NCI-H1105 (cell line): Measurements from ENCODE around the gene MYO1E.

Experiments
- DNase-seq: peaks from one replicate; lab custom pipeline; 2025; lab: John Stamatoyannopoulos, UW

The MYO1E gene

DNA sequence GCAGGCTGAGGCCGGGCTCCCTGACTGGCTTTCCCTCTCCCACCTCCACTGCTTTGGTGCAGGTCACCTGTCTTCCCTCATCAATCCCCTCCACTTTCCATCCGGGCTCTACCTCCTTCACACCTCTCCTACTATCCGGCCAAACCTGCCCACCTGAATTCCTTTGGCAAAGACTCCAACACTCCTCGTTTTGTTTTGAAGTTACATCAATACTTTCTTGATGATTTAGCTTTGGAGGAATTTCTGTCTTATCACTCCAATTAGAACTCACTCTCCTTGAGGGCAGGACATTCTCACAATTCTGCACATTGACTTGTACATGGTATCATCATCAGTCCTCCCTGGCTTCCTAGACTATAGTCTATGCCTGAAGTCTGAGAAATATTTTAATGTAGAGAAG, 145.7 kb downstream of the MYO1E start:
- no peak for DNase-seq

DNA sequence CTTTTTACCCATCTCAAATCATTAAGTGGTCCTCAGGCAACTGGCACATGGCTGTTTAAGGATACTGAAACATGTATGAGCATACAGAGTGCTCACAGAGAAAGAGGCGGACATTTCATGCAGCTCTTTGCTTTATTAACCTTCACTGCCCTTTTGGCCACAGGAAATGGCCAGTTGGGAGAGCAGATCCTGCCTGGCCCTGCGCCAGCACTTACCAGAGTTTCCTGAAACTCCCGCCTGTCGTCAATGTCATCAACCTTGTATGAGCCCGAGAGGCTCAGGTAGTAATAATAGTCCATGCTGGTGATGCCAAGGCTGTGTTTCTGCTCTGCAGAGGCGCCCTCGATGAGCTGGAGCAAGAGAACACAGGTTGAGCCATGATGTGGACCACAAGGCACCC, 148.2 kb downstream of the MYO1E start:
- no peak for DNase-seq

DNA sequence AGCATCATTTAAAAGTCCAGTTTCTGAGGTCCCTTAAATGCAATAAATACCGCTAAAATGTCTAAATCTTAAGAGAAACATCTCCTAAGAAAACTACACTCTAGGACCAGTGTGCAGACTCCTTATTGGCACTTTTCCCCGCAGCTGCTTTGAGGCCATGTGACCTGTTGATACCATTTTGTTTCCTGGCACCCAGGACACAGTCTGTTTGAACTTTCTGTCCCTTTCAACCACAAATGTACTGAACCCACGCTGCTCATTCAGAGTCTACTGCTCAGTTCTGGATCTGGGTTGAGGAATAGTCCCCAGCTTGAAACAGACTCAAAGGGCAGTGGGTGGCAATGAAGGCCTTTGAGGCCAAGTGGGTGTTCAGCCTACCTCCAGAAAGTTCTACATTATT, 148.9 kb downstream of the MYO1E start:
- no peak for DNase-seq

DNA sequence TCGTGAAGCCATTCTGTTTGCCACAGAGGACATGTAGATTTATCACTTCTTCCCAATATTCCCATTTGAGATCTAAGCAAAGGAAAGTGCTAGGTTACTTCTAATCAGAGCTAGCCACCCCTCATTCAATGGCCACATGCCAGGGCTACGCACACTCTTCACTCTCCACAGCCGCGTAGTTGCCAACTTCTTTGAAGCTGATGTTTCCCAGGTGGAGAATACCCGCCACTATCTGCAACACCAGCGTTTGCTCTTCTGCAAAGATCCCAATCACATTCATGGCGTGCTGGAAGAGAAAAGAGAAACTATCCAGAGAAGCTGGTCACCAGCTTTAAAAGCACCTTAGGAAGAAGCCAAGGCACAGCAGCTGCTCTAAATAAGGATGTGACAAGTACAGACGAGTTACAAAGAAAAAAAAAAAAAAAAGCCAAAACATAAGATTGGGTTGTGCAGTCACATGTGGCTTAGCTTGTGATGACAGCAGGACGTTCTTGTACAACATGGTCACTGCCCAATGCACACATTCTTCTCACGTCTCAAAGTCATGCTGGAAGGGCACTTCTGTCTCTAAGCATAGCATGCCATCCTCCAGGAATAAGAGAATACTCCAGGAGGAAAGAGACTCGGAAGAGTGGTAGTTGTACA, 149.6 kb downstream of the MYO1E start:
- DNase-seq, result peak; percentile 30

DNA sequence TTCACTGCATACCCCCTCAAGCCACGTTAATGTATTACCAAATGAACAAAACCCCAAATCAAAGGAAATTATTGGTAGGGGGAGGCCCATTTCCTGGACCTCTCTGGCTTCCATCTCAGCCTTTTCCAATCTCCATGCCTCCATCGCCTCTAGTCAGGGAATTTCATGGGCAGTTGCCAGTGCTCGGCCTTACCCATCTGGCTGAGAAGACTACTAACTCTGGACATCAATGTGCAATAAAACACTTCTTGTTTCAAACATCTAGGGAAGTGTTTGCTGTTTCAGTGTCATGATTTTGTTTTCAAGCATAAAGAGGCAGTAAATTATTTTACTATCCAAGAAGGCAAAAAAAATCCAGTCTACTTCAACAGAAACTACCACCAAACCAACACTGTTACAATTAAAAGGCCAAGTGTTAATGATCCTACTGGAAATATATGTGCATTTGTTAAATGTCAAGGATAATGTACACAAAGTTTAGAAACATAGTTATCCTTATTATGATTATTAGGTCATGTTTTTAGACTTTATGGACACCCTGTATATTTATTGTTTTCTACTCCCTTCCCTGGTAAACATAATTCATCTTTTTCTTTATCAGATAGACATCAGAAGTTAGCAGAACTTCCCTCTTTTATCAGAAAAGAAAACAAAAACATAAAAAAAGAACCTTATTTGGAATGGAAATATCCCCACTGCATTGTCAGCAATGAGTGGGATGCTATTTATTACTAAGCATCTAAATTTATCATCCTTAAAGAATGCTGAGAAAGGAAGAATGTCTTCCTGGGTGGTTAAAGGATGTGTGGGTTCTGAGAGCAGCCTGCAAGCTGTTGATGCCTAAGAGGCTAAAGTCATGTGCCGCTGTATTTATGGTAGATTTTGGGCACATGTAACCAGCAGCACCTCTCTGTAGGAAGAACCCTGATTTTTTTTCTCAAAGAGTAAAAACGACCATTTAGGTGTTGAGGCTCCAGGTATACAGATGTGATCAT, 150.9 kb downstream of the MYO1E start:
- no peak for DNase-seq

DNA sequence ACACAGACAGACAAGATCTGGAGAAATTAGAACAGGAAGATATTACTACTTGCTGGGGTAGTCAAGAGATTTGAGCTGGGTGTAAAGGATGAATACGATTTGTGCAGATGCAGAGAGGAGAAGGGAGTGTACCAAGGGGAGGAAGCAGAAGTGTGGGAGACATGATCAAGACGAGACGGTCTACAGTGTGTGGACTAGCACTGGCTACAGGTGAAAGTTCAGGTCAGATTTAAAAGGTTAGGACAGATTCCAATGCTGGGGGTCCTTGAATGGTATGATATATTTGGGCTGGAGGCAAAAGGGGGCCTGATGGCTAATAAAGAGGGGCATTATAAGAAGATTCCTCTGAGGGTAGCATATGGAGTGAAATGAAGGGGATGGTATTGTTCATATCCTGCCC, 154.0 kb downstream of the MYO1E start:
- DNase-seq, result no peak

DNA sequence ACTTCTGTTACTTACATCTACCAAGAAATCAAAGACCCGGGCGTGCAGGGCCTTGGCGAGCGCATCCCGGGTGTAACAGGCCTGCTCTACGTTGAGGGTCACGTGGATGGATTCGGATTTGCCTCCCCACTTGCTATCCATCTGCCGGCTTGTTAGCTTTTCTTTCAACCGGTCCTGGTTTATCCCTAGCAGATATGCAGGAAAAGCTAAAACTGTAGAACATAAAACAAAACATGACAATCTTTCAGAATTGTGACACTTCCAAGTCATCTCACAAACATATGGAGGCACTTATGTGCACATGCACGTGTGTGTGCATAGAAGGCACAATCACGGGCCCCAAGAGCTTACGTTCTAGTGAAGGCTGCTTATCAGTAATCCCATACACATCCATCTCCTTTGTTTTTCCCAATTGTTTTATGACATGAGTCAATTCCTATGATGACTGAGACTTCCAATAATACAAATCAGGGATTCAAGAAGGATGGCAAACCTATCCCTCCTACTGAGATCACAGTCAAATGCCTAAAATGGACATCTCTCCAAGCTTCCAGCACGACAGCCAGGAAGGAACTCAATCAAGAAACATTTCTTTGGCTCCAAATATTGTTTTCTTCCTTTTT, 154.7 kb downstream of the MYO1E start:
- DNase-seq, result no peak

DNA sequence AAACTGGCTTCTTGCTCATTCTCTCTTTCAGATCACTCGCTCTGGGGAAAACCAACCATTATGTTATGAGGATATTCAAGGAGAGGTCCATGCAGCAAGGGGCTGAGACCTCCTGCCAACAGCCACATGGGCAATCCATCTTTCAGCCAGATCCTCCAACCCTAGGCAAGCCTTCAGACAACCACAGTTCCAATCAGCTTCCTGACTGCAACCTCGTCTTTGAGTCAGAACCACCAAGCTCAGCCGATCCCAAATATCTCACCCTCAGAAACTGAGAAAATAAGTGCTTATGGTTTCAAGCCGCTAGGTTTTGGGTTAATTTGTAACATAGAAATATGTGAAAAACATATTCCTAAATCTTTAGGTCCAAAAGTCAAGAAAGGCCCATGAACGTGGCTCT, 155.8 kb downstream of the MYO1E start:
- no peak for DNase-seq

DNA sequence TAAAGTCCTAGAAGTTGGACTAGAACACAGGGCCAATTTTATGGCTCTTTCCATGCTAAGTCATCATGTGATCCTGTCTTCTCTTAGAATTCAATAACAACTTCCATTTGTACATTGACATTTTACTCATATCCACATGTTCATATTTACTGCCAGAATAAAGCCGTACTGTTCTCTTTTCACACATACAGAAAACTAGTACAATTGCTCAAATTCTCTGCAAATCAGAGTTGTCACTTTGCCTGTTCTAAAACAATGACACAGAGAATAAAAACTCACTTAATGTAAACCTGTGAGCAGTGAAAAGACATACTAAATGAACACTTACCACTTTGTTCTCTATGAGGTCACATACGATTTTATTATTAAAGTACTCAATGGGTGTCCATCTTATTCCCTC, 162.5 kb downstream of the MYO1E start:
- no peak for DNase-seq

DNA sequence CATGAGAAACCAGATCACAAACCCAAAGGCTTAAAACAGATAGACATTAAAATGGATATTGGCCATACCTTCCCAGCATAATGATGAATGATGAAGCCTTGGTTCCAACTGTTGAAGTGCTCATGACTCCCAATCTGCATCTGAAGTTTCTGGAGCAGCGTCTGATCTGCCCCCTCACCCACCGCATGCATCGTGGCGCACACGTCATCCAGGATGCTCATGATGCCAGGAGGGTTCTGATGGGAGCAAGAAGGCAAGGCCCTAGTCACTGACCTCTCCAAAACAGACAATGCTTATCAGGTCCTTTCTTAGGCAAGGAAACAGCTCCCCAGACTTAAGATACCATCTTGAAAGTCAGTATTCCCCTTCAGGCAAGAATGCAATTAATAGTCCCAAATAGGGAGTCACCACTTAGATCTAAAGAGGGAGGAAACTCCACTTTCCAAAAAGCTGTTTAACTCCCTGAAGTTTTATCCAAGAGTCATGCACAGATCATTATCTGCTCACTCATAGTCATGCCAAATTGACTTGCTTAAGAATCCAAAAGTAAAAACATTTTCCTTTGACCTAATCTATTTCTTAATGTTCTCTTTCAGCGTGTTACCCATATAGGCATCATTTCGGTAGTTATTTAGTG, 163.9 kb downstream of the MYO1E start:
- DNase-seq, result no peak

DNA sequence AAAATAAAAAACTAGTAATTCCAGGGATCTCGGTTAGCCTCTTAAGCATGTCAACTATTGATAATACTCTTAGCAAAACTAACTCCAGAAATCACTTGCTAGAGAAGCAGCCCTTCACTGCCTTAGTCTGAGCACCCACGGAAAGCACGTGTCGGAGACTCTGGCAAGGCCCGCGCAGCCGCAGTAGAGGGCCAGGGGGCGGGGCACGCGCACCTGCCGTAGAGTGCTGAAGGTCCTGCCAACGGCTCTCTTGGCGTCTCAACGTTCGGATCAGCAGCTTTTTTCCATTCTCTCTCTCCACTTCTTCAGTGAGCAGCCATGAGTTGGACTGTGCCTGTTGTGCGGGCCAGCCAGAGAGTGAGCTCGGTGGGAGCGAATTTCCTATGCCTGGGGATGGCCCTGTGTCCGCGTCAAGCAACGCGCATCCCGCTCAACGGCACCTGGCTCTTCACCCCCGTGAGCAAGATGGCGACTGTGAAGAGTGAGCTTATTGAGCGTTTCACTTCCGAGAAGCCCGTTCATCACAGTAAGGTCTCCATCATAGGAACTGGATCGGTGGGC, 166.0 kb downstream of the MYO1E start, which contains the start of gene LDHAL6B:
TSS of gene LDHAL6B (plus strand) at position 221 of the 561 bp plus-strand sequence. CDS start at position 319, 98 bp downstream.
- DNase-seq, result no peak

DNA sequence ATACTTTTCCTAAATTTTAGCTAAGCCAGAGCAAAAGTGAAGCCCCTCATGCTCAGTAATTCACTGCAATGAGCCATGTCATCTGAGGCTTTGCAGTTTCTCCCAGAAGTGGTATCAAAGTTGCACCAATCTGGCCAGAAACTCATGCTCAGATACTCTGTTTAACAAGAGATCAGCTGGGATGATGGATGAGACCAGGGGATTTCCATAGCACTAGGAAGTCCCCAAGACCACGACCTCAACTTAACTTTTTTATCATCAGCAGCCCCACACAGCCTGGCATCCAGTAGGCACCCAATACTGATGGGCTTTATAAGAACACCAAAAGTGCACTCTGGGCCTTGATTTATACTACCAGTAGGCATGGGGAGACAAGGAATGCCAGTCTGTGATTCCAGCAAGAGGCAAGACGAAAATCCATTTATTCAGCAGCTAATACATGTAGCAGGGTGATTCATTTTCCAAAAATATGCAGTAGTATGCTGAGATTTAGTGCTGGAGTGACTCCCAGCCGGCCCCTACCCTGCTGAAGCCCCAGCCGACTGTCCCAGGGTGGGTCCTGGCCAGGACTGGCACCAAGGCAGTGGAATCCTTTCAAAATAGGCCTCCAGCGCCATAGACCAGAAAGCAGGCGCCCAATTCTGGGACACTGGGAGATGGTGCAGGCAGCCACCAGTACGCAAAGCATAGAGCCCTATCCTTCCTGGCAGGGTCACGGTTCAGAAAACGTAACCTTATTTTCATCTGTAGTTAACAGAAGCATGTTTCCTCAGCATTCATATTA, 166.6 kb downstream of the MYO1E start:
- no peak for DNase-seq

DNA sequence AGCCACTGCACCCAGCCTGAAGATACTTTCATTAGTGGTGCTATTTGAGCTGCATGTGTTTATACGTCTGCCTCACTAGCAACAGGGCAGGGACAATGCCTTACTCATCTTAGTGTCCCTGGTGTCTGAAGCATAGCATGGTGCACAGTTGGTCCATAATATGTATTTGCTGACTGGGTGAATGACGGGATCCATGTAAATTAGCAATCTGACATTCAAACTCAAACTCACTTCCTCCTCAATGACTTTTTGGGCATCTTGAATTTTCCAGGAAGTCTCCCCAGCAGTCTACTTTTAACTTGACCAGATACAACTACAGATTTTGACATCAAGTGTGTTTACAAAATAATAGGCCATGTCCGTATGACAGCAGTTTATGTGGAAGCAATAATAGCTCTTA, 169.0 kb downstream of the MYO1E start:
- DNase-seq, result no peak

DNA sequence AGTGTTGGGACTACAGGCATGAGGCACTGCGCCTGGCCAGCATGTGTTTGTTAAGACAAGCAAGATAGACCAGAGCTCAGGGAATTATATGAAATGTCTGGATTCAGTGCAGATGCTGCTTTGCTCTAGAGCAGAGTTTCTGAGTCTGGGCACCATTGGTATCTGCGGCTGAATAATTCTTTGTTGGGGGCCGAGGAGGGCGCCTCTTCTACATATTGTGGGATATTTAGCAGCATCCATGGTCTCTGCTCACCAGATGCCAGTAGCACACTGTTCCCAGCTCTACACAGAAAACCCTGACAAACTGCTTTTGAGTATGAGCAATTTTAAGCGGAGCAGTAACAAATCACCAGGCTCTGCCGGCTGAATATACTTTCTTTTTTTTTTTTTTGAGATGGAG, 169.7 kb downstream of the MYO1E start:
- DNase-seq, result no peak

DNA sequence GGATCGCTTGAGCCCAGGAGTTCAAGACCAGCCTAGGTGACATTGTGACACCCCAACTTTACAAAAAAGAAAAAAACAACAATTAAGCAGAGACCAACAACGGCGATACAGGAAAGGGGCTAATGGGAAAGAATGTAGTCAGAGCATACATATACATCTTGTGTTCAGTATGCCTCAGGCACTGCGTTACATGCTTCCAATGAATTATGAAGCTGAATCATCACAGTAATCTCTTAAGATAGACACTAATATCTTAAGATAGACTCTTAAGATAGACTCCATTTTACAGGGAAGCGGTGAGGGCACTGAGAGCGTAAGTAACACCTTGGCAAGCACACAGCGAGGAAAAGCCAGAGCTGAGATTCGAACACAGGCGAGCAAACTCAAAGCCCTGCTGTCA, 172.1 kb downstream of the MYO1E start:
- no peak for DNase-seq

DNA sequence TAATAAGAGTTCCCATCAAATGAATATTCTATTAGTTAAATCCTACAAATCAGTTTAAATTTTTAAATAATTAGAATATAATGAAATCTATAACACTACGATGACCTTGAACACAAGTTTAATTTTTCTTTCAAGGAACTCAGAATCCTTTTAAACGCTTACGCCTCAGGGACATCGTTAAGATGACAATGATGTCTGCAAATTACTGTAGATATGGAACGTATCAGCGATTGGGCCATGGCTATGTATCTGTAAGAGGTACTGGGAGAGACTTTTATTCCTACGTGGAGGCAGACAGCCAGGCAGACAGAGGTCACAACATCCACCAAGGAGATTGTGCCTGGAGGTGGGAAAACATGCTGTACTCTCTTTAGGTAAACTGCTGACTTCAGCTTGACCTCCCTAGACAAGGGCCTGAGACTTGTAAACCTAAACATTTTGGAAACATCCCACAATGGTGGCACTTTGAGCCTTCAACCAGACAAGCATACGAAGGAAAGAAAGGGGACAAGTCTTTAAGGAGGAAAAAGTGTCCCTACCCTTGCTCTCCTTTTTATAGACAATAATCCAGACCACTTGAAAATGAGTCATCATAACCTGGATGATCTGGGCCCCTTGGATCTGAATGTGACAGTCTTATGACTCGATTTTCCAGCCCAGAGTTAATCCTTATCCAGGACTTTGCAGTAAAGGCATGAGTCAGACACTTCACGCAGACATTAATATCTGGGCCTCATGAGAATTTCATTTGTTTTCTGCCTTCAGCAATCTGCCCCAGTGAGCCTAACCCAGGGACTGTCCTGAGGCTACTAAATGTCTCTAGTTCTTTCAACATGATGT, 172.8 kb downstream of the MYO1E start:
- DNase-seq, result no peak

DNA sequence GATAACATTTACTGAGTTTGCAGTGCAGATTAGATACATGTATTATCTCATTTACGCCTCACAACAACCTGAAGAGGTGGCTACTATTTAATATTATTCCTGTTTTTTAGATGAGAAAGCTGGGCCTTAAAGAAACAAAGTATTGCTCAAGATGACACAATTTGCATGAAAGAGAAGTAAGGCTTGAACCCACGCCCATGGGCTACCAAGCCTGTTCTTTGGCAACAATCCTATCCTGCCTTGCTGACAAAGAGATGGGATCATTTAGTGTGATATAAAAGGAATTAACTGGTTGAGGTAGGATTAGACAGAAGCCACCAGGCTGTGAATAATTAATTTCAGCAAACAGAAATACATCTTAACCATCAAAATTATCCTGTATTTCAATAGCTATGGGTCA, 175.2 kb downstream of the MYO1E start:
- no peak for DNase-seq

DNA sequence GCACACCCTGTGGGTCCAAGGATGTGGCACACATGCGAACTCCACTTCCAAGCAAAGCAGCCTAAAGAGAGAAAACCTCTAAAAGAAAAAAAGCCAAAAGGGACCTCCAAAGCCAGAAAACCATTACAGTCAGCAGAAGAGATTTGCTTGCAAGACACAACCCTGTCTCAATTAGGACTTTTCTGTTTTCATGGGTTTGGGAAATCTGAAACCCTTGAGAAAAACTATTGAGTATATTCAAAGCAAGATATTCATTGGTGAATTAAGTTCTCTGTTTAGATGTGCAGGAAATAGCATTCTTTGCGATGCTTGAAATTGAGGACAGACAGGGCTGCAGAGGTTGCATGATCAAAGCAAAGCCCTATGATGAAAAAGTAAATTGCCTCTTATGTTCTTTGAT, 176.3 kb downstream of the MYO1E start:
- DNase-seq, result no peak

DNA sequence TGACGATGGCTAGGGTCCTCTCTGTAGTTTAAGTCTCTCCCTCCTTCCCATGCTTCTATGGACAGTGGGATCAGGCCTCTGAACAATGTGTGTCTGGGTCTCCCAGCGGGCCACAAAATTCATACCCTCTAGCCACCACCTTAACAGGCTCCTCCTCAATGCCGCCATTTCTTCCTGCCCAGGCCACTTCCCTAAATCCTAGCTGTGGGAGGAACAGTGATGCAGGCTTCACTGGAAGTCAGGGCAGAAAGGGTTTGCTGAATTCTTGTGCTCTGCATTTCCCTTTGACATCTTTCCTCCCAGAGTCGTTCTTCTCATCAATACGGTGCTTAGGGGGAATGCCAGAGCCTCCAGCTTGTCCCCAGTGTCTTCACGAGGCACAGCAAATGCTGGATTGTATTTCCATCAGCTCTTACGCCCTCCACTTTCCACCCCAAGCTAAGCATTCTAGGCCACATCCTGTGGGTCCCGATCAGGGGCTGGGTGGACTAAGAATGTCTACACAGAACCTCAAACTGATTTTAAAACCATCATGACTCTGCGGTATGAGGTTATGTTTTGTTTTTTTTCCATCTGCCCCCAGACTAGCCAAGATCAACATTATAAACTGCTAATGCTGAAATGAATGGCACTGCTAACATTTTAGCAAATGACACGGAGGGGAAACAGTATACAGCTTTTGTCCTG, 177.9 kb downstream of the MYO1E start:
- no peak for DNase-seq

DNA sequence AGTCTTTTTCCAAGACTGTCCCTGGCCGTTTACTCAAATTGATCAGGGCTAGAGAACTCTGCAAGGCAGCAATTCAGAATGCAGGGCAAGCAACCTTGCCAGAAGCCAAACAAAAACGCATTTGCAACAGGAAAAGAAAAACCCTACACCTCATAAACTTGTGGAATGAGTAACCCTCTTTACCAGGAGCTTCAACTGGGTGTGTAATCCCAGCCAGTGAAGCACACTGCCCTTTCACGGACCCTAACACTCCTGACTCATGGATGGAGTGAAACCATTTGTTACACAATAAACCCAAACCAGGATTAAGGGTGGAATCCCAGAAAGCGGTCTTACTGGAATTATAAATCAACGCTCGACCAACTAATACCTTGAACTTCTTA, 180.8 kb downstream of the MYO1E start:
- DNase-seq, result no peak
